Measurements from ENCODE around the gene SHLD1.
A peak's percentile ranks its signal among the peaks of the same experiment; 100 is the strongest.

Gene SHLD1

DNA sequence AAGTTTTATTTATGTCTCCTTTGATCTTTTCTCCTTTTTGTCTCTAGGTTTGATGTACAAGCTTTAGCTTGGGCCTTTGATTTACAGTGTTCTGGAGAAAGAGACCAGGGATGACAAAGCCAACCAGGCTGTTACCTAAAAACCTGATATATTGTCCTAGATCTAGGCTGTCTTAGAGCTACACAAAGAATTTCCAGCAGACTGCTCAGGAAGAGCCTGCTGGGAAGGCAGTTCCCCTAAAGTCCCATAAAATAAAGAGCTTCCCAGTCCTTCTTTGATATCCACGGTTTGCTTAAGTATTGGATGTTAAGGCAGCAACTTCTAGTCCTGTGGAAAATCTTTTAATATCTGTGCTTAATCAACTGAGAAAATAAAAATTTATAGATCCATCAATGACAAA is 70.5 kb downstream of the SHLD1 start:
- no peak for DNase-seq (ENCODE audit: low spot score)

DNA sequence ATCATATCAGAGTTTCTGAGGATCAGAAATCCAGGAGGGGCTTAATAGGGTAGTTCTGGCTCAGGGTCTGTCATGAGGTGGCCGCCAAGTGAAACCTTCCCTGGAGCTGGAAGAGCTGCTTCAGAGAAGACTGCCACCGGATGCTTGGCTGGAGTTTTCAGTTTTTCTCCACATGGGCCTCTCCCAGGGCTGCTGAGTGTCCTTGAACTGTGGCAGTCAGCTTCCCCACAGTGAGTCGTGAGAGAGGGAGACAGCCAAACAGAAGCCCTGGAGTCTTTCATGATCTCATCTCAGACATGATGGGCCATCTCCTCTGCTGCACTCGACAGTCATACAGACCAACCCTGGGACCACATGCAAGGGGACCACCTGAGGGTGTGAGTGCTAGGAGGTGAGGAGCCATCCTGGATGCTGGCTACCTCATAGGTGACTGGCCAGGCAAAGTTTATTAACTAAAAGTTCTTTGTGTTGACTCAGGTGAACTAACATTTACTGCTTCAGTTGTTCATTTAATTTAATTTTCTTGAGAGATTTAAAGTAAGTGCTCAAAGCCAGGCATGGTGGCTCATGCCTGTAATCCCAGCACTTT is 71.5 kb downstream of the SHLD1 start:
- DNase-seq (ENCODE audit: low spot score) = peak; percentile 40

DNA sequence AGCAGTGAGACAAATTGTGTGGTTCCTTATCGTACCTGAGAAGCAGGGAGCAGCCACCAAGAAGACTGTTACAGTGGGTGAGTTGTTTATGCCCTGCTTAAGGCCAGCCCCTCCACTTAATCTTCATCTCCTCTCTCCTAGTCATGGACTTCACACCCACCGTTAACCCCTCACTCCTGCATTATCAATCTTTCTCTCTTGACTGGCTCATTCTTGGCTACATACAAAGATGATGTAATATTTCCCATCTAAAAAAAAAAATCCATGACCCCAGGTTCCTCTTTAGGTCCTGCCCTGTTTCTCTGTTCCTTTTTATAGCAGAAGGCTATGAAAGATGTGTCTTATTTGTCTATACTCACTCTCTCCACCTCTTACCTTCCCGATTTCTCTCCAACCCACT is 72.4 kb downstream of the SHLD1 start:
- DNase-seq (ENCODE audit: low spot score) = no peak

DNA sequence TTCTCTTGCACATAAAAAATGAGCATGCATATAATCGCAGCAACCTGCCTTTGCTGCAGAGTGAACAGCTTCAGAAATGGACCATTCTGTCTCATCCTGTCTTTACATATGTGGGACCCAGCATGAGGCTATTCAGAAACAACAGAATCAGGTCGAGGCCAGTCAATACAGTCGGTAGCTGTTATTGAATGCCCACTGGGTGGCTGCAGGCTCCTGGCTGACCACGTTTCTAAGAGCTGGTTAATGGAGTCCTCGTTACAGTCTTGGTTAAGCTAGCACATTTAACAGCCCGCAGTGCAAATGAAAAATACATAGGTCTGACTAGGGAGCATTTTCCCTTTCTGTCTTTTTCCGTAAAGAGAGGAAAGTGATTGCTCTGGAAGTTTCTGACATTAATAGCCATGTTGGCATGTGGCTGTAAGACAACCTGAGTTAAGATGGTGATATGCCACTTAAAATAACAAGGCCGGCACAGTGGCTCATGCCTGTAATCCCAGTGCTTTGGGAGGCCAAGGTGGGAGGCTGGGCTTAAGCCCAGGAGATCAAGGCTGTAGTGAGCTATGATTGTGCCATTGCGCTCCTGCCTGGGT is 75.0 kb downstream of the SHLD1 start:
- no peak for DNase-seq (ENCODE audit: low spot score)

DNA sequence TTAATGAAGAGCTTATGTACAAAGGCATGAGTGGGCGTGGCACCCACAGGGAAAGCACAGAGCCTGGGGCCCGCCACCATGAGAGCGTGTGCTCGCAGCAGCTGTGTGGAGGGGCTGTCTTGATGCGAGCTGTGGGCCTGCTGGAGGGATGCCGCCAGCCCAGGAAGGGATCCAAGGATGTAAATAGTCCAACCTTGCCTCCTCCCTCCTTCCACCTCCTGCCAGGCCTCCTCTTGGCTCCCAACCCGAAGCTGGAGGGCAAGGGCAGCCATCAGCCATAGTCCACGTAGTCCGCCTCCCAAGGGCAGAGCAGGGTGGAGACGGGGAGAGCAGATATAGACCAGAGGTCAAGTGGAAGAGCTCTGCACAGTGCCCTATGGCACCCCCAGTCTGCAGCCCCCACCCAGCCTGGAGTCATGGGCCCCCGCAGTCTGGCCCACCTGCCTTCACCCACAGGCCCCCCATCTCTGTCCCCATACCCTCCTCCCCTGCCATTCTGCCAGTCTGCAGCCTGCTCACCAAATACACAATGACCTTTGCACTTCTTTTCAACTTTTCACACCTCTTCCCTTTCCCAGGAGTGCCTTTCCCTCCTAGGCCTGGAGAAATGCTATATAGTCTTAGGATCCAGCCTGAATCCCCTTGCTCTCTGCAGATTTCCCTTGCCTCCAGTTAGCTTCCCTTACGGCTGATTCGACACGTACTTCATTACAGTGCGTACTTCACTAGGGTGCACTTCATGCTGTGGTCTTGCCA is 77.1 kb downstream of the SHLD1 start:
- no peak for DNase-seq (ENCODE audit: low spot score)

DNA sequence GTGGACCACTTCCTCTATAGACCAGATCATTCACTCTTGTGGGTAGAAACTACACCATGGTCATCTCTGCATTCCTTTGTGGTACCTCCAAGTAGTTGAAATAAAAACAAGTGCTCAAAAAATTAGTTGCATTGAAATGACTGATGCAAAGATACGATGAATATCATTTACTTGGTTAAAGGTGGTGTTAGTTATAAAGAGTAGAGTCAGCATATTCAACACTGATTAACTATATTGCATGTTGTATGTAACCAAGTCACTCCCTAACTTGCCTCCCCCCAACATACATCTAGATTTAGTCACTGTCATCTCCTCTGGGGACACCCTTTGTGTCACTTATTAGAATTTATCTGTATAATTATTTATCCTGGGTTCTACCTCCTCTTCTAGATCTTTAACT is 77.7 kb downstream of the SHLD1 start:
- DNase-seq (ENCODE audit: low spot score) = no peak

DNA sequence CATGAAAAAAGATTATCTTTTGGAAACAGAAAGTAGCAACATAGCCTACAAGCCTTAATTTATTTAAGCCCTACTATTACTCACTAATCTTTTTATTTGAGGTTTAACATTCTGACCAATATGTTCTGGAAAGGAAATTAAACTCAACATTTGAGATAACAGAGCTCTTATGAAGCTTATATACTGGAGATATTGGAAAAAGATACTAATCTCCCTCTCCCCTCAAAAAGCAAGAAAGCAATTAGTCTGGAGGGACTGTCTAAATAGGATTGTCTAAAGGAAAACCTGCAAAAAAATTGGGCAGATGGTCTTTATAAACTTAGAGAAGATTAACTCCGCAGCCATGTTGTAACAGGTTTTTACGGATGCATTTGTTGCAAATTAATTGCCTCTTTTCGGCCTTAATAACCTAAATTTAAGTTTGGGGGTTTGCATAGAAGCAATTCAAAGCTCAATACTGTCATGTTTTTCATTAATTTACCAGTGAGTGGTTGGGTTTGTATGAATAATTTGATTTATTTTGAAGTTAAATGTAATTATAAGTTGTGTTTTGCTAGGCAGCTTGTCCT is 79.1 kb downstream of the SHLD1 start:
- no peak for DNase-seq (ENCODE audit: low spot score)

DNA sequence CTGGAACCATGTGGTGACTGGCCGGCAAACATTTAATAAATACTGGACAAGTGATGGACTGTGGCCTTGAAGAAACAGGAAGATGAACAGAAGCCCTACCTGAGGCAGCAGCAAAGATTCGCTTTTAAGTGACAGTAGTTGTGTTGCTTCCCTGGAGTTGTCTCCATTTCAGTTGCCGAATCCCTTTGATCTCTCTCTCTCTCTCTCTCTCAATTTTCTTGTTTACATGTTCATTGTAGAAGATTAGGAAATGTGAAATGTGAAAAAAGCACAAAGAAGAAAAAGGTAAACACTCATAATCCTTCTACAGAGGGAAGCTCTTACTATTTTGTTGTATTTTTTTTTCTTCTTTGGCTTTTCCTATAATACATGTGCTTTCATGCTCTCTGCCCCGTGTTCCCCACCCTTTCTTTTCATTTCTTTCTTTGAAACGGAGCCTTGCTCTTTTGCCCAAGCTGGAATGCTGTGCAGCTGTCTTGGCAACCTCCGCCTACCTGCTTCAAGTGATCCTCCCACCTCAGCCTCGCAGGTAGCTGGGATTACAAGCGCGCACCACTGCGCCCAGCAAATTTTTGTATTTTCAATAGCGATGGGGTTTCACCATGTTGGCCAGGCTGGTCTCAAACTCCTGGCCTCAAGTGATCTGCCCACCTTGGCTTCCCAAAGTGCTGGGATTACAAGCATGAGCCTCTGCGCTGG is 81.5 kb downstream of the SHLD1 start:
- DNase-seq (ENCODE audit: low spot score) = no peak

DNA sequence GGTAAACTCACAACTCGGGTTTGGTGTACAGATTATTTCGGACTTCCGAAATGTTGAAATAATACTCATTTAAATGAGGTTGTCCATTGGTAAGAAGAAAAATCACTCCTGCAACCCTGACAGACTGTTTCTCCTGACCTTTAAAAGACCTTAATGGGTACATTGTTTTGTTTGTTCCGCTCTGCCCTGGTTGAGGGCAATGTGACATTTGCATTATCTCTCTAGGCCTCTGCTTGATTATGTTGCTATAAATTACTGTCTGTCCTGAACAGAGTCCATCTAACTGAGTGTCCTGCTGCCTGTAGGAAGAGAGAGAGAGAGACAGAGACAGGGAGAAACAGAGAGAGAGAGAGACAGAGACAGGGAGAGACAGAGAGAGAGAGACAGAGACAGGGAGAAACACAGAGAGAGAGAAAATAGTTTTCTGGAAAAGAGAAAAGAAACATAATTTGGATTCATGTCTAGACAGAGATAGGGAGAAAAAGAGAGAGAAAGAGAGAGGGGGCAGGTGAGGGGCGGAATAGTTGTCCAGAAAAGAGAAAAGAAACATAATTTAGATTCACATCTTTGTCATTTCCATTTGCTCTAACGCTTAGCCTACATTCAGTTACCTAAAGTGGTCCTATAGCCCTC is 83.2 kb downstream of the SHLD1 start:
- DNase-seq (ENCODE audit: low spot score) = no peak

DNA sequence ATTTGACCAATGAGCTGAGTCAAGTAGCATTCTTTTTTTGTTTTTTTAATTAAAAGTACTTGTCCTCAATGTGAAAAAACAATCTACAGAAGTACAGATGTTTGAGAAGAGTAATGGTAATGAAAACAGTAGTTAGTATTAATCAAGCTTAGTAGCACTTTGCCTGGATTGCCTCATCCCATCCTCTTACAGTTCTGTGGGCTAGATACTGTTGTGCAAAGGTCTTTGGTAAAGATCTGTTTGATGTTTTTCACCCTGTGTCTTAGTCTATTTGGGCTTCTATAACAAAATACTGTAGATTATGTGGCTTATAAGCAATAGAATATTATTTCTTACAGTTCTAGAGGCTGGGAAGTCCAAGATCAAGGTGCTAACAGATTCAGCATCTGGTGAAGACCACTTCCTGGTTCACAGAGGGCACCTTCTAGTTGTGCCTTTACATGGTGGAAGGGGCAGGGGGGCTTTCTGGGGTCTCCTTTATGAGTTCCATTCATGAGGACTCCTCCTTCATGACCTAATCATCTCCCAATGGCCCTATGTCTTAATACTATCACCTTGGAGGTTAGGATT is 84.3 kb downstream of the SHLD1 start:
- no peak for DNase-seq (ENCODE audit: low spot score)

DNA sequence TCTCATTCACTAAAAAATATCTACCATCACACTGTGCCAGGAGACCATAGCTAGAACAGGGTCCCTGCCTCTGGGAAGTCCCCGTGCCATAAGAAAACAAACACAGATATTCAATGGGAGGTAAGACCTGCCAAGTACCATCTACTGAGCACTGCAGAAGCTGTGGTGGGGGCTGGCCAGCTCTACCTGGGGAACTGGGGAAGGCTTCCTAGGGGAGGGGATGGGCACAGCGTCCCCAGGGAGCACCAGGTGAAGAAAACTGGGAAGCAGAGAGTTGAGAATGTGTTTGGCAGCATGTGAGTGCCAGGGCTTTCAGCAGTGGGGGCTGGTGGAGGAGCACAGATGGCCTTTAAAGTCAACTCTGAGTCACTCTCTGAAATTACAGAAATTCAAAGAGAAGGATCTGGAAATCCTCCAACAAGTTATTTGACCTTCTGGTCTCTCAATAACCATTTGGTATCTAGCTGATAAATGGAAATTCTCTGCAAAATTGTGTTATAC is 85.2 kb downstream of the SHLD1 start:
- no peak for DNase-seq (ENCODE audit: low spot score)

DNA sequence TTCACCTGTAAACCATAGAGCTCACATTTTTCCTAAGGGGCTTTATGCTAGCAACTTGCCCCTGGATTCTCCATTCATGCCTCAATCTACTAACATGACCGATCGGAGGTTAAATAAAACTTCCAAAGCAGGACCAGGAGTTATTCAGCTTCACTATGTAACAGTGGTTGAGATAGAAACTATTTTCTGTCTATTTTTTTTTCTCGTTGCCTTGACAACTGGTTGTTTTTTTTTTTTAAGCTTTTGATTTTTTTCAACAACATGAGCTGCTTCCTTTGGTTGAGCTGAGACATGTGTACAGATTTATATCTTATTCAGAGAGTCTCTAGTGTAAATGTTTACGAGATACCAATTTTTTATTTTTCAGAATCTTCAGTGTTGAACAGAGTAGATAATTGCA is 85.7 kb downstream of the SHLD1 start:
- DNase-seq (ENCODE audit: low spot score) = no peak

DNA sequence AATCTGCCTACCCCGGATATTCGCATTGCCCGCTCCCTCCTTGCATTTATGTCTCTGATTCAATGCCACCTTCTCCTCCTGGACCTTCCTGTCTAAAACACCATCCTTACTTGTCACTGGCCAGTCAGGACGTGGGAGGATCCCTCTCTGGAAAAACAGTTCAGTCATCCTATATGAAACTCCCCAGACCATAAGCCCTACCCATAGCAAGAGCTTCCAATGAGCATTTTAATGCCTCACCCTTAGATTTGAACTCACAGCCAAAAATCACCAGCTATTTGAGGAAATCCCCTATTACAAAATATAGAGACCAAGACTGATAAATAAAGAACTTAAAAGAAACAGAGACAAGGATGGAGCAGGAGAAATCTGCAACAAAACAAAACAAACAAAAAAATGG is 86.4 kb downstream of the SHLD1 start:
- DNase-seq (ENCODE audit: low spot score) = no peak

DNA sequence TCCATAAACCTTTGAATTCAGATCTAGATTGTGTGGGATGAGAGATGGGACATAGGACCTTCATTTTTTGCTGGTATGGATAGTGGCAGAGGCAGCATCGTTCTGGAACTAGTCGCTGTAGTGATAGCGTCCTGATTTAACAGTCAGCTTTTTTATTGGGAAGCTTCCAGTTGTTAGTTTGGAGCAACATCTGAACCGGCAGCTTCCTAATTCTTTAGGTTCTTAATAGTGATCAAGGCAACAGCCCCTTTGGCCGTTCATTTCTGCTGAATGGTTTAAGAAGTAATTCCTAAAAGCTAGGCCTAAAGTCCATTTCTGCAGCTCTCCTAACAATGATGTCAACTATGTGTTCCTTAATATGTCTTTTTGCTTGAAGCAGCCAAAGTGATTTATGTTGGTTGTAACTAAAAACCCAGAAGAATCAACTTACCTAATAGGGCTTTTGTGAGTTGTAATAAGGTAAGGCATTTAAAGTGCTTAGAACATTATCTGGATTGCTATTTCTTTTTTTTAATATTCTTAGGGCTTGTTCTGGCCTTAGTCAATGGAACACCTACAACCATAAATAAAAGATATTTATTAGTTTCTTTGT is 90.3 kb downstream of the SHLD1 start:
- DNase-seq (ENCODE audit: low spot score) = no peak

DNA sequence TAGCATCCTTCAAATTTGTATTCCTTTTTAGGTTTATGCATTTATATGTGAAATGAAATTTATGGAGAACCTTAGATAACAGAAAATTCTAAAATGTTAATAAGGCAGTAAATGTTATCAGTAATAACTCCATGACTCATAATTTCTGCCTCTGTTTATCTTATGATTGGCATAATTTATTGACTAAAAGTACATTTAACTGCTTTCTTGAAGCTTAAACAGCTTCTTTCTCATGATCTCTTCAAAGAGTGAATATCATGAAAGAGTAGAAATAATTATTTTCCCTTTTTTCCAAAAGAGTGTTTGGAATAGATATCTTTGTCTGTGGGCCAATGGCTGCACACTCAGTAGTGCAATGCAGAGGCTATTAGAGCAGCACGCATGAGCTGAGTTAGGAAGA is 91.3 kb downstream of the SHLD1 start:
- no peak for DNase-seq (ENCODE audit: low spot score)

DNA sequence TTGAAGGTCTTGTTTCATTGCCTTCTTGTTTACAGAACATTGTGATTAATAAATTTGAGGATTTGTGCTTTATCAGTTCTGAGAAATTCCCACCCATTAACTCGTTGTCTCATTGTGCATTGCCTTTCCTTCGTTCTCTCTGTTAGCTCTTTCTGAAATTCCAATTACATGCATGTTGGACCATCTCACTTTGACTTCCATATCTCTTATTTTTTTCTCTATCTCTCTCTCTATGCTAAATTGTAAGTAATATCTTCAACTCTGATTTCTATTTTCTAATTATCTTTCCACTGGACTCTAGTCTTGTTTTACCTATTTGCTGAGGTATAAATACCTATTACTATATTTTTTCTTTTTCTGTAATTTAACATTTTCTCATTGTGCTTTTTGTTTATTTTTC is 92.3 kb downstream of the SHLD1 start:
- no peak for DNase-seq (ENCODE audit: low spot score)

DNA sequence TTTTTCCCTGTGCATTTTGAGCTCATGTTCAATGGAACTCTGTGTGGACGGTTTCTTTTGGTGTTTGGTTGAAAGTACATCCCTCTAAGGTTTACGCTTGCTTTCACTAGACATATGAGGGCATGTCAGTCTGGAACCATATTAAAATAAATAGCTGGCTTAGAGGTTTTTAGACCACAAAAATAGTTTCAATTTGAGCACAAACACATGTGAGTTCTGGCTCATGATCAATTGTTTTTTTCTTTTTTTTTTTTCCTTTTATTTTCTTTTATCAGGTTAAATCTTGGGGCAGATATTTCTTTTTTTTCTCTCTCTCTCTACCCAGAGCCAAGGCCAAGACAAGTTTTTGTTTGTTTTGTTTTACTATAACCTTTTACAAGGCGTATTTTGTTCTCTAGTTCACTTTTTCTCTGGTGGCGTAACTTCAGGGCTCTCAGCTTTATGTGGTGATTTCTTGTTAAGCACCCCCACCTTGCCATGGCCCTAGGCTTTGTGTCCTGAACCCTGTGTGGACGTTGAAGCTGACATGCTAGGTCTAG is 92.9 kb downstream of the SHLD1 start:
- DNase-seq (ENCODE audit: low spot score) = no peak

DNA sequence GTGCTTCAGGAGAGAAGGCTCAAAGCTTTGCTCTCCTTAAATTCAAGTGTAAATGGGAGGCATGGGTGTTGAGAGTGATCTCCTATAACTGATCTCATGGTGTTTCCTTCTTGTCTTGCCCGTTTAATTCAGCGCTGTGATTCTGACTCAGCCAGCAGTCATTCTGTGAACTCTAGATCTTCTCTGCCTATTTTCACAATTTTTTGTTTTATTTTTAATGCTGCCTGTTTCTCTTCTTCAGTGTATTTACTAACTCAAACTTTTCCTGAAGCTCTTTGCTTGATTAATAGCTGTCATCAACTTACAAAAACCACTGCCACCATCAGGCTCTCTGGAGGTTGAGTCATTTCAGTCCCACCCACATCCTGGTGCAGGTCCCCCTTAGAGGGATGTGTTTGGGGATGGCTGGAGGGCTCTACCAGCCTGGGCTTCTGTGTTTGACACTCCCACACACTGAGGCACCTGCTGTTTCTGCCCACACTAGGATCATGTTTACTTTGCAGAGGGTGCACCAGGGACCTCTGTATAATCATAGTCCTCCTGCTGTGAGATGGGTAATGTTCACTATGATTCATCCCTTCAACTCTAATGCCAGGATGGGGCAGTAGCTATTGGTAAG is 94.0 kb downstream of the SHLD1 start:
- DNase-seq (ENCODE audit: low spot score) = no peak

DNA sequence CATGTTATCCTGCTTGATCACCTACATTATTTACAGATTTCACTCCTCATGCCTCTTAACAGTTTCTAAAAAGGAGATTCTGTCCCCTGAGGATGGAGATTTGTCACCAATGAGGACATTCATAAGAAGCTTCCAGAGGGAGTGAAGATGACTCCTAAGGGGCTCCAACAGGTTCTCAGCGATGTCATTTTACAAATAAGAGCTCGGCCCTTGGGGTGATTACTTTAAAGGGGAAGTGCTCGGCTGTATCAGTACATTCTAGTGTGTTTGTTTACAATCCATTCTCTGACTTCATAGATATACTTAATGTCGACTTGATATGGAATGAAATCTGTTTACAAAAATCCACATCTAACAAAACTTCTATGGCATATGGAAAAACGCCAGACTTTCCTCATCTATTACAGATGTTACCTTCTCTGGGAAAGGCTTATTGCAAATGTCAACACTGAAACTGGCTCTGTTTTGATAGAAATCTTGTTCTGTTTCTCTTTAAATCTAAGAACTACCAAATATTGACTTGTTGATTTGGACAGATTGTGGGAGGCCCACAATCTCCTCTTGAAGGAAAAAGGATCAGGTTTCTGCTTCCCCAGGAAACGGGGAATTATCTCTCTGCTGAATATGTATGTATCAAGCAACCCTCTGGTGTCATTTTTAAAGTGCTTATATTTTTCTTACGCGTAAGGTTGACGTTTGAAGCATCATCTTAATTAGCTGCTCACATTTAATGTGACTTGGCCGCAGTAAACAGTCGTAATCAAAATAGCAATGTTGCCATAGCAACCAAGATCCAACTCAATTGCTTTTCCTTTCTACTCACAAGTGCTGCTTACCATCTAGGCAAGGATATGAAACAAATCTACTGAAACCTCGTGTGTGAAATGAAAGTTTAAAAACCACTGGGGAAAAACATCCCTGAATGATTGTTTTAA is 95.7 kb downstream of the SHLD1 start:
- no peak for DNase-seq (ENCODE audit: low spot score)
